H9 (cell line): ENCODE measurements around the gene MRAS. TPM values are rescaled to one million over a fixed set of nuclear protein-coding genes. Genes with fewer than 3 reads are reported as not detected.

Experiments used
- DNase-seq: peaks from one replicate; pipeline ENCODE4 v3.0.0-alpha.2; 2017
- H2AFZ ChIP-seq: one replicate; pipeline ENCODE4 v1.6.1; 2013; ENCODE audit warnings: mild to moderate bottlenecking, low read length, control low read depth, moderate library complexity
- H2AK5ac ChIP-seq: 2 replicates; pipeline ENCODE4 v1.6.1; 2013; ENCODE audit warnings: low read length, control low read depth, mixed read lengths; ENCODE audit not compliant: insufficient read length
- H2BK120ac ChIP-seq: one replicate; pipeline ENCODE4 v1.6.1; 2013; ENCODE audit warnings: low read depth, mild to moderate bottlenecking, low read length, control low read depth, inconsistent platforms; ENCODE audit not compliant: poor library complexity, severe bottlenecking
- H2BK12ac ChIP-seq: 2 replicates; pipeline ENCODE4 v1.6.1; 2013; ENCODE audit warnings: low read length, control low read depth, mixed read lengths, low read depth; ENCODE audit not compliant: insufficient read length
- H2BK15ac ChIP-seq: 2 replicates; pipeline ENCODE4 v1.6.1; 2013; ENCODE audit warnings: low read depth, low read length, control low read depth
- H2BK20ac ChIP-seq: one replicate; pipeline ENCODE4 v1.6.1; 2013; ENCODE audit warnings: low read depth, mild to moderate bottlenecking, low read length, control low read depth, inconsistent platforms; ENCODE audit not compliant: poor library complexity, severe bottlenecking
- H2BK5ac ChIP-seq: 2 replicates; pipeline ENCODE4 v1.6.1; 2013; ENCODE audit warnings: low read length, control low read depth, mixed read lengths; ENCODE audit not compliant: insufficient read length
- H3K14ac ChIP-seq: 2 replicates; pipeline ENCODE4 v1.6.1; 2013; ENCODE audit warnings: low read length, control low read depth; ENCODE audit not compliant: insufficient read depth
- H3K18ac ChIP-seq: 2 replicates; pipeline ENCODE4 v1.6.1; 2013; ENCODE audit warnings: low read depth, mild to moderate bottlenecking, mixed read lengths, low read length, control low read depth; ENCODE audit not compliant: insufficient read length
- H3K23ac ChIP-seq: 2 replicates; pipeline ENCODE4 v1.6.1; 2013; ENCODE audit warnings: low read length, control low read depth, mixed read lengths, low read depth; ENCODE audit not compliant: insufficient read length
- H3K23me2 ChIP-seq: 2 replicates; pipeline ENCODE4 v1.6.1; 2013; ENCODE audit warnings: low read depth, mild to moderate bottlenecking, mixed read lengths, low read length, control low read depth; ENCODE audit not compliant: insufficient read length, poor library complexity, severe bottlenecking
- H3K27ac ChIP-seq: 2 replicates; pipeline ENCODE4 v1.5.1; 2013; ENCODE audit warnings: low read length, control low read depth, mixed read lengths, low read depth; ENCODE audit not compliant: insufficient read length
- H3K27me3 ChIP-seq: 2 replicates; pipeline ENCODE4 v1.6.1; 2013; ENCODE audit warnings: low read length, control low read depth, inconsistent platforms; ENCODE audit not compliant: insufficient read depth
- H3K4ac ChIP-seq: 2 replicates; pipeline ENCODE4 v1.6.1; 2013; ENCODE audit warnings: low read depth, mild to moderate bottlenecking, control low read depth, inconsistent platforms, low read length, moderate library complexity
- H3K4me1 ChIP-seq: 2 replicates; pipeline ENCODE4 v1.6.1; 2013; ENCODE audit warnings: low read length, control low read depth, inconsistent platforms; ENCODE audit not compliant: insufficient read depth
- H3K4me2 ChIP-seq: 2 replicates; pipeline ENCODE4 v1.6.1; 2013; ENCODE audit warnings: low read length, control low read depth, mixed read lengths; ENCODE audit not compliant: insufficient read length, insufficient read depth
- H3K56ac ChIP-seq: 2 replicates; pipeline ENCODE4 v1.6.1; 2013; ENCODE audit warnings: low read depth, mild to moderate bottlenecking, mixed read lengths, low read length, control low read depth; ENCODE audit not compliant: insufficient read length
- H3K79me1 ChIP-seq: 2 replicates; pipeline ENCODE4 v1.6.1; 2013; ENCODE audit warnings: low read depth, mild to moderate bottlenecking, moderate library complexity, low read length, control low read depth, inconsistent platforms; ENCODE audit not compliant: insufficient read depth, poor library complexity, severe bottlenecking
- H3K79me2 ChIP-seq: 2 replicates; pipeline ENCODE4 v1.6.1; 2013; ENCODE audit warnings: low read length, control low read depth, inconsistent platforms; ENCODE audit not compliant: insufficient read depth
- H3K9ac ChIP-seq: 2 replicates; pipeline ENCODE4 v1.6.1; 2013; ENCODE audit warnings: low read length, control low read depth, mixed read lengths; ENCODE audit not compliant: insufficient read length; ENCODE audit errors: extremely low read depth
- H3K9me3 ChIP-seq: one replicate; pipeline ENCODE4 v1.6.1; 2013; ENCODE audit warnings: low read depth, low read length, inconsistent platforms; ENCODE audit not compliant: control insufficient read depth
- H3T11ph ChIP-seq: one replicate; pipeline ENCODE4 v1.6.1; 2013; ENCODE audit warnings: mild to moderate bottlenecking, low read length, control low read depth, inconsistent platforms
- H4K20me1 ChIP-seq: one replicate; pipeline ENCODE4 v1.6.1; 2013; ENCODE audit not compliant: control insufficient read depth, insufficient read length, insufficient read depth
- H4K5ac ChIP-seq: 2 replicates; pipeline ENCODE4 v1.6.1; 2013; ENCODE audit warnings: low read depth, mild to moderate bottlenecking, mixed read lengths, low read length, control low read depth; ENCODE audit not compliant: insufficient read length
- H4K8ac ChIP-seq: replicated peaks from 2 replicates; pipeline ENCODE4 v1.6.1; 2013; ENCODE audit warnings: low read length, control low read depth, mixed read lengths, low read depth; ENCODE audit not compliant: insufficient read length
- H4K91ac ChIP-seq: 2 replicates; pipeline ENCODE4 v1.6.1; 2013; ENCODE audit warnings: low read depth, mild to moderate bottlenecking, moderate library complexity, mixed read lengths, low read length, control low read depth; ENCODE audit not compliant: insufficient read length
- H3K27ac Mint-ChIP-seq, 3 experiments: 2 replicates in 2 of 3; 3 replicates in 1 of 3; pipeline ENCODE4 v1.8.0; 2020 to 2021; ENCODE audit warnings: mixed read lengths in 3 of 3, mild to moderate bottlenecking in 1 of 3, moderate library complexity in 1 of 3
- H3K27me3 Mint-ChIP-seq: 2 replicates; pipeline ENCODE4 v1.8.0; 2021; ENCODE audit warnings: low read depth, mild to moderate bottlenecking, moderate library complexity, mixed read lengths
- H3K36me3 Mint-ChIP-seq, 3 experiments: 2 replicates in 2 of 3; 3 replicates in 1 of 3; pipeline ENCODE4 v1.8.0; 2020 to 2021; ENCODE audit warnings: low read depth in 3 of 3, mixed read lengths in 3 of 3; ENCODE audit not compliant: insufficient read depth in 1 of 3
- H3K4me1 Mint-ChIP-seq, 2 experiments: 2 replicates each; pipeline ENCODE4 v1.8.0; 2020; ENCODE audit warnings: mixed read lengths in 2 of 2
- H3K4me3 Mint-ChIP-seq, 2 experiments: 2 replicates in 1 of 2; 3 replicates in 1 of 2; pipeline ENCODE4 v1.8.0; 2020 to 2021; ENCODE audit warnings: mild to moderate bottlenecking in 2 of 2, mixed read lengths in 2 of 2, moderate library complexity in 1 of 2
- H3K9me3 Mint-ChIP-seq, 2 experiments: 2 replicates in 1 of 2; 3 replicates in 1 of 2; pipeline ENCODE4 v1.8.0; 2020; ENCODE audit warnings: mild to moderate bottlenecking in 2 of 2, mixed read lengths in 2 of 2, moderate library complexity in 1 of 2
- CTCF ChIP-seq: fragments of 200-600 bp; sonication (generic); conservative IDR thresholded peaks from 3 replicates; pipeline ENCODE4 v1.8.0; 2021; ENCODE audit warnings: antibody characterized with exemption, mild to moderate bottlenecking
- WGBS: extraction: QIAGEN DNeasy Blood & Tissue Kit; methylation state at CpG from one replicate; pipeline ENCODE4 v1.1.7; 2013; ENCODE audit warnings: missing lambda C conversion rate, low lambda C conversion rate, mixed read lengths; ENCODE audit not compliant: insufficient read length; ENCODE audit errors: extremely low coverage; 5-methylcytosine and 5-hydroxymethylcytosine counted together
- total RNA-seq: library from RNA; stranded (reverse); gene quantifications from 2 replicates; pipeline ENCODE4 v1.2.1, GENCODE V29; 2021

MRAS gene
- total RNA-seq, 1 experiment from 2014 or later = 10.9 TPM

- Histone ChIP-seq H3K18ac (no peak overlapping the region), H4K91ac (no peak overlapping the region), H3K4ac (no peak overlapping the region), H2BK5ac (no peak overlapping the region), H2BK120ac (no peak overlapping the region), H2BK15ac (no peak overlapping the region), H3K4me1 (no peaks in the 10 kb centered on the region), H2BK20ac (no peak overlapping the region), H3T11ph (no peak overlapping the region), H3K79me2 (no peaks in the 10 kb centered on the region), H4K20me1 (no peaks in the 10 kb centered on the region), H4K8ac (no peak overlapping the region), H3K23ac (no peak overlapping the region), H2AFZ (no peak overlapping the region), H3K9ac (no peak overlapping the region), H3K27ac (no peak overlapping the region), H3K14ac (no peak overlapping the region), H3K79me1 (no peaks in the 10 kb centered on the region), H2BK12ac (no peak overlapping the region), H3K4me2 (no peak overlapping the region), H2AK5ac (no peak overlapping the region), H3K23me2 (no peaks in the 10 kb centered on the region), H3K27me3 (no peaks in the 10 kb centered on the region), H3K56ac (no peak overlapping the region), H4K5ac (no peak overlapping the region), H3K9me3 (no peaks in the 10 kb centered on the region)
- Mint-ChIP-seq H3K9me3 (peaks cover 0 to 3% of the 10 kb centered on the region in 2 experiments; a peak in 1 of 5 replicates), H3K27me3 (no peaks in the 10 kb centered on the region), H3K27ac (no peak overlapping the region; a peak in 2 of 7 replicates), H3K4me1 (peaks cover 9 to 31% of the 10 kb centered on the region in 2 experiments), H3K4me3 (no peak overlapping the region), H3K36me3 (0 out of 7 replicates have a peak, but pooled peaks cover 0 to 3% (median 0%) of the 10 kb centered on the region in 3 experiments)
- no CpG with 5 or more reads among the region's 8 CpGs for WGBS
- DNase-seq = no peak
- TF ChIP-seq CTCF = no peak
Observed at GRCh38 chr3:138366006-138366759, 17.8 kb downstream of the MRAS start.
